ENCODE measurements around the gene CNPY1. TPM values are rescaled to one million over a fixed set of nuclear protein-coding genes. Genes with fewer than 3 reads are reported as not detected.
A peak's percentile ranks its signal among the peaks of the same experiment; 100 is the strongest.

The CNPY1 gene
- polyA plus RNA-seq, 4 donors, result not detected

GRCh38 chr7:155459700-155460461 lies 86.5 kb downstream of the CNPY1 start:
- peaks cover 19 to 87% (median 76%) of the 10 kb centered on the region in 3 donors for H3K27me3 ChIP-seq (ENCODE audit: control insufficient read depth in 3 of 3, insufficient read depth in 3 of 3, low read length in 3 of 3)
- H3K36me3 ChIP-seq (ENCODE audit: control insufficient read depth in 3 of 3, insufficient read depth in 2 of 3, low read depth in 1 of 3, low read length in 3 of 3), result no peaks in the 10 kb centered on the region
- peaks cover 0 to 6% (median 2%) of the 10 kb centered on the region in 3 donors for H3K4me1 ChIP-seq (ENCODE audit: control insufficient read depth in 3 of 3, insufficient read depth in 2 of 3, low read depth in 1 of 3, low read length in 2 of 3)
- WGBS, 3 donors, result 3 to 6% (median 6%) methylated on average over 34 of the region's 34 CpGs
- FAIRE-seq, result no peak
- H3K9me3 ChIP-seq (ENCODE audit: control insufficient read depth in 2 of 2, insufficient read depth in 1 of 2, low read depth in 1 of 2, low read length in 1 of 2), result peaks cover 0 to 3% of the 10 kb centered on the region in 2 donors
- H3K27ac ChIP-seq (ENCODE audit: low read depth in 1 of 3, low read length in 2 of 3), result no peak overlapping the region
- H3K4me3 ChIP-seq (ENCODE audit: low read depth in 1 of 3, low read length in 3 of 3), result no peak overlapping the region
- DNase-seq, result peak in 1 of 2 donors; percentile 4

DNA sequence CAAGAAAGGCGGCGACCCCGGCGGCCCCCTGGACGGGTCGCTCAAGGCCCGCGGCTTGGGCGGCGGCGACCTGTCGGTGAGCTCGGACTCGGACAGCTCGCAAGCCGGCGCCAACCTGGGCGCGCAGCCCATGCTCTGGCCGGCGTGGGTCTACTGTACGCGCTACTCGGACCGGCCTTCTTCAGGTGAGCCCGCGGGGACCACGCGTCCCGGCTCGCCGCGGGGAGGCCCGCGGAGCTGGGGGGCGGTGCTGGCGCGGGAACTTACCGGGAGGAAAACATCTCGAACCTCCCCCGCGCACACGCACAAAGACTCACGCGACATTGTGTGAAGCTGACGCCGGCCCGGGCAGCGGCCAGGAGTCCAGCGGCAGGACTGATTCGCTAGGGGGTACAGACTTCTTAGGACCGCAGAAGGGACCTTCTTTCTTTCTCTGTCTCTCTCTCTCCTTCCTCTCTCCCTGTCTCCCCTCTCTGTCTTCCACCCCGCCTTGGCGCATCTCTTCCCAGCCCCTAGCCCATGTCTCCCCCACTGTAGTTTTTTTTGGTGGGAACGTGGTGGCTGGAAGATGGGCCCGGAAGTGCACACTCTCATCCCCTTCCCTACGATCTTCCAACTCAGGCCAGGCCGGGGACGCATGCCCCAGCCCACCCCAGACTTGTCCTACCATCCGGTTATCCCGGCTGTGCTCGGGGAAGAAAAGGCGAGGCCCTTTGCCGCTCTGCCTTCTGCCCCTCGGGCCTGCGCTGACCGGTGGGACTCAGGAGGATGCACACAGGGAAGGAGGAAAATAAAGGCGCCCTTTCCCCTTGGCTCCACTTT lies 87.3 kb downstream of the CNPY1 start:
- H3K4me1 ChIP-seq (ENCODE audit: control insufficient read depth in 3 of 3, insufficient read depth in 2 of 3, low read depth in 1 of 3, low read length in 2 of 3), result peaks cover 0 to 6% (median 2%) of the 10 kb centered on the region in 3 donors

DNA sequence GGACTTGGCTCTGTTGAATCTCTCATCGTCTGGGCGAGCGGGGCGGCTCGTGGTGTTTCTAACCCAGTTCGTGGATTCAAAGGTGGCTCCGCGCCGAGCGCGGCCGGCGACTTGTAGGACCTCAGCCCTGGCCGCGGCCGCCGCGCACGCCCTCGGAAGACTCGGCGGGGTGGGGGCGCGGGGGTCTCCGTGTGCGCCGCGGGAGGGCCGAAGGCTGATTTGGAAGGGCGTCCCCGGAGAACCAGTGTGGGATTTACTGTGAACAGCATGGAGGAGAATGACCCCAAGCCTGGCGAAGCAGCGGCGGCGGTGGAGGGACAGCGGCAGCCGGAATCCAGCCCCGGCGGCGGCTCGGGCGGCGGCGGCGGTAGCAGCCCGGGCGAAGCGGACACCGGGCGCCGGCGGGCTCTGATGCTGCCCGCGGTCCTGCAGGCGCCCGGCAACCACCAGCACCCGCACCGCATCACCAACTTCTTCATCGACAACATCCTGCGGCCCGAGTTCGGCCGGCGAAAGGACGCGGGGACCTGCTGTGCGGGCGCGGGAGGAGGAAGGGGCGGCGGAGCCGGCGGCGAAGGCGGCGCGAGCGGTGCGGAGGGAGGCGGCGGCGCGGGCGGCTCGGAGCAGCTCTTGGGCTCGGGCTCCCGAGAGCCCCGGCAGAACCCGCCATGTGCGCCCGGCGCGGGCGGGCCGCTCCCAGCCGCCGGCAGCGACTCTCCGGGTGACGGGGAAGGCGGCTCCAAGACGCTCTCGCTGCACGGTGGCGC lies 88.1 kb downstream of the CNPY1 start, which contains the start of gene EN2:
Gene EN2 (plus strand): TSS at position 19 of the 767 bp plus-strand sequence. CDS start 249 bp downstream, at position 268.
- Histone ChIP-seq H3K36me3 (ENCODE audit: control insufficient read depth in 3 of 3, insufficient read depth in 2 of 3, low read depth in 1 of 3, low read length in 3 of 3) (no peaks in the 10 kb centered on the region), H3K4me1 (ENCODE audit: control insufficient read depth in 3 of 3, insufficient read depth in 2 of 3, low read depth in 1 of 3, low read length in 2 of 3) (peaks cover 0 to 6% (median 2%) of the 10 kb centered on the region in 3 donors), H3K27me3 (ENCODE audit: control insufficient read depth in 3 of 3, insufficient read depth in 3 of 3, low read length in 3 of 3) (peaks cover 19 to 90% (median 79%) of the 10 kb centered on the region in 3 donors), H3K27ac (ENCODE audit: low read depth in 1 of 3, low read length in 2 of 3) (no peak within 1 kb of the TSS), H3K9me3 (ENCODE audit: control insufficient read depth in 2 of 2, insufficient read depth in 1 of 2, low read depth in 1 of 2, low read length in 1 of 2) (peaks cover 0 to 4% of the 10 kb centered on the region in 2 donors), H3K4me3 (ENCODE audit: low read depth in 1 of 3, low read length in 3 of 3) (peak within 1 kb of the TSS; percentile 5 to 38 (median 27))
- DNase-seq (peak in 1 of 2 donors; percentile 48), FAIRE-seq (no peak)
- WGBS, 3 donors, result 1 to 3% (median 2%) methylated on average over 78 to 105 of the region's 105 CpGs

More for the DNA sequence above, 87.3 kb downstream of the CNPY1 start:
- Histone ChIP-seq H3K9me3 (ENCODE audit: control insufficient read depth in 2 of 2, insufficient read depth in 1 of 2, low read depth in 1 of 2, low read length in 1 of 2) (peaks cover 0 to 4% of the 10 kb centered on the region in 2 donors), H3K27me3 (ENCODE audit: control insufficient read depth in 3 of 3, insufficient read depth in 3 of 3, low read length in 3 of 3) (peaks cover 19 to 89% (median 79%) of the 10 kb centered on the region in 3 donors), H3K36me3 (ENCODE audit: control insufficient read depth in 3 of 3, insufficient read depth in 2 of 3, low read depth in 1 of 3, low read length in 3 of 3) (no peaks in the 10 kb centered on the region), H3K4me3 (ENCODE audit: low read depth in 1 of 3, low read length in 3 of 3) (peak overlapping the region in 1 of 3 donors; percentile 38), H3K27ac (ENCODE audit: low read depth in 1 of 3, low read length in 2 of 3) (no peak overlapping the region)
- 2 to 7% (median 3%) methylated on average over 66 to 68 of the region's 68 CpGs for WGBS, 3 donors
- DNase-seq, result peak in 1 of 2 donors; percentile 9
- FAIRE-seq, result no peak

- DNase-seq (peak in 1 of 2 donors; percentile 51), FAIRE-seq (no peak)
- Histone ChIP-seq H3K4me3 (ENCODE audit: low read depth in 1 of 3, low read length in 3 of 3) (peak overlapping the region in 2 of 3 donors; percentile 5 to 38), H3K4me1 (ENCODE audit: control insufficient read depth in 3 of 3, insufficient read depth in 2 of 3, low read depth in 1 of 3, low read length in 2 of 3) (peaks cover 0 to 6% (median 2%) of the 10 kb centered on the region in 3 donors), H3K27ac (ENCODE audit: low read depth in 1 of 3, low read length in 2 of 3) (no peak overlapping the region), H3K36me3 (ENCODE audit: control insufficient read depth in 3 of 3, insufficient read depth in 2 of 3, low read depth in 1 of 3, low read length in 3 of 3) (no peaks in the 10 kb centered on the region), H3K27me3 (ENCODE audit: control insufficient read depth in 3 of 3, insufficient read depth in 3 of 3, low read length in 3 of 3) (peaks cover 19 to 91% (median 83%) of the 10 kb centered on the region in 3 donors), H3K9me3 (ENCODE audit: control insufficient read depth in 2 of 2, insufficient read depth in 1 of 2, low read depth in 1 of 2, low read length in 1 of 2) (peaks cover 0 to 4% of the 10 kb centered on the region in 2 donors)
- 1 to 3% (median 2%) methylated on average over 57 to 98 of the region's 98 CpGs for WGBS, 3 donors
Measured at GRCh38 chr7:155457544-155458110, 88.7 kb downstream of the CNPY1 start.

DNA sequence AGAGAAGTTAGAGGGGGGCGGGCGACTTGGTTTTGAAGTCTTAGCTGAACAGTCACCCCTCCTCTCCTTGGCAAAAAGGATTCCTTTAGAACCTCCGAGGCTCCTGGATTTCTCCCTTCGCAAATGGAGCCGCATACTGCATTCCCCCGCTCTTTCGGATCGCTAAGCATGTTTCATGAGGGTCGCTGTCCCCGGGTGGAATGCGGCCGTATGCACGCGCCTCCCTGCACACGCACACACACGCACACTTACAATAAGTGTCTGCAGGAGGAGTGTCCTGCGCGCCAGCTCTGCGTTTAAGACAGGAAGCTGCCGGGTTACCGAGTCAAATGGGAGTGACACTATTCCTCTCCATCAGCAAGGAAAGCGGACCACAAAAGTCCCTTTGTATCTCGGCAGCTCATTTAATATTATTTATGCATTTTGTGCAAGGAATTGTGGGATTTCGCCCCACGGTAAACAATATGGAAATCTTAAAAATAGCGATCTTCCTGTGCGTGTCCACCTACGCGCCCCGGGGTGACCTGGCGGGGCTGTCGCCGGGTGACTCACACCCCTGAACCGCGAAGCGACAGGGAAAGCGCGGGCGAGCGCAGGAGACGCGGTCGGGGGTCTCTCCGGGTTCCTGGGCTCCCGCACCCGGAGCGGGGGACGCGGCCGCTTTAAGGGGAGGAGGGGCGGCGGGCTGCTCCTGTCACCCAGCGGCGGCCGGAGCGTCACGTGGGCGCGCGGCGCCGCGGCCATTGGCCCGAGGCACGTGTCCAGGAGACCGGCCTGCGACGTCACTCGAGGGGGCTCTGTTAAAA lies 89.4 kb downstream of the CNPY1 start:
- peaks cover 0 to 4% of the 10 kb centered on the region in 2 donors for H3K9me3 ChIP-seq (ENCODE audit: control insufficient read depth in 2 of 2, insufficient read depth in 1 of 2, low read depth in 1 of 2, low read length in 1 of 2)
- FAIRE-seq (no peak), DNase-seq (peak; percentile 52 to 71)
- H3K4me3 ChIP-seq (ENCODE audit: low read depth in 1 of 3, low read length in 3 of 3), result peak overlapping the region; percentile 5 to 38 (median 27)
- WGBS, 3 donors, result 2% methylated on average over 68 to 69 of the region's 69 CpGs
- H3K36me3 ChIP-seq (ENCODE audit: control insufficient read depth in 3 of 3, insufficient read depth in 2 of 3, low read depth in 1 of 3, low read length in 3 of 3), result no peaks in the 10 kb centered on the region
- no peak overlapping the region for H3K27ac ChIP-seq (ENCODE audit: low read depth in 1 of 3, low read length in 2 of 3)
- H3K4me1 ChIP-seq (ENCODE audit: control insufficient read depth in 3 of 3, insufficient read depth in 2 of 3, low read depth in 1 of 3, low read length in 2 of 3), result peaks cover 0 to 6% (median 2%) of the 10 kb centered on the region in 3 donors
- peaks cover 19 to 89% (median 79%) of the 10 kb centered on the region in 3 donors for H3K27me3 ChIP-seq (ENCODE audit: control insufficient read depth in 3 of 3, insufficient read depth in 3 of 3, low read length in 3 of 3)

DNA sequence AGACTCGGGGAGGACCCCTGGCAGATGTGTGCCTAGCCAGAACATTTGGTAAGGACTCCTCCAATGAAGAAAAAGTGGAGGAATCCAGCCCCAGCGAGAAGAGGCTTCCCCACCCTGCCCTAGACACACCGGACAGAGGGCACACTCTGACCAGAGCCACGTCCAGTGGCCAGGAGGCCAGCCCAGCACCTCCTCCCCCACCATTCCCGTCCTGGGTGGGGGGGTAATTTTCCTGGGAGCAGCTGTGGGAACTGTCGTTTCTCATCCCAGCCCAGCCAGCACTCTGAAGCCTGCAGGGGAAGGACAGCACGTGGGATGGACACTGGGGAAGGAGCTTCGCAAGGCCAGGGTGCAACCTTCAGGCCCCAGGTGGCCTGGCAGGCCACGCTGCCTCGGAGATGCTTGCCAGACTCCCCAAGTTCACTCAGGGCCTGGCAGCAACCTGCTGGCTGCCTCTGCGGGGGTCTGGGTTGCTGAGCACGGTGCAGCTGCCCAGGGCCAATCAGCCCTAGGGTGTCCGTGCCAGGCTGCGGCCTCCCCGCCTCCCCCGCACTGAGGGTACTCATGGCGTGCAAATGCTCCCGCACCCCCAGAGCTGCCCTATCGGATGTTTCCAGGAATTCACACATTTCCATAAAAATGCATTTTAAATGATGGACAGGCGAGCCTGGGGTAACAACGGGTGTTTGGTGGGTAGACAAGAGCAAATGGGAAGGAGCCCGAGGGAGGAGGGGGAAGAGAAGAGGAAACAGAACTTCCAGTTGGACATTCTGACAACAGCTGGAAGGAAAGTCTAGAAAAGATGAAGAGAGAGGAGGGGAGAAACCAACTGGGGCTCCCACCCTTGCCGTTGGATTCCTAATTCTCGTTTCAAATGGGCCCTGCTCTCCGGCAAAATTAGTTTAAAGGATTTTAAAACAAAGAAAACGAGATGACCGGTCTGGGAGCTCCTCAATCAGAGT lies 90.3 kb downstream of the CNPY1 start:
- peak in 1 of 2 donors; percentile 6 for DNase-seq
- Histone ChIP-seq H3K4me3 (ENCODE audit: low read depth in 1 of 3, low read length in 3 of 3) (no peak overlapping the region), H3K4me1 (ENCODE audit: control insufficient read depth in 3 of 3, insufficient read depth in 2 of 3, low read depth in 1 of 3, low read length in 2 of 3) (peaks cover 0 to 6% (median 2%) of the 10 kb centered on the region in 3 donors), H3K27ac (ENCODE audit: low read depth in 1 of 3, low read length in 2 of 3) (no peak overlapping the region), H3K27me3 (ENCODE audit: control insufficient read depth in 3 of 3, insufficient read depth in 3 of 3, low read length in 3 of 3) (peaks cover 19 to 89% (median 74%) of the 10 kb centered on the region in 3 donors), H3K9me3 (ENCODE audit: control insufficient read depth in 2 of 2, insufficient read depth in 1 of 2, low read depth in 1 of 2, low read length in 1 of 2) (peaks cover 0 to 4% of the 10 kb centered on the region in 2 donors), H3K36me3 (ENCODE audit: control insufficient read depth in 3 of 3, insufficient read depth in 2 of 3, low read depth in 1 of 3, low read length in 3 of 3) (no peaks in the 10 kb centered on the region)
- FAIRE-seq, result no peak
- WGBS, 3 donors, result 8 to 12% (median 8%) methylated on average over 27 of the region's 27 CpGs
